Limb (tissue), 2 donors: ENCODE data around the gene CXCR2.

Experiments used
- DNase-seq, 2 donors: peaks; one replicate each; pipeline ENCODE4 v3.0.0-alpha.2; 2016; ENCODE audit errors: extremely low spot score in 2 of 2

Gene CXCR2

GRCh38 chr2:218180467-218181114 lies 54.8 kb downstream of the CXCR2 start:
- DNase-seq: no peak

- DNase-seq: peak in 1 of 2 donors; percentile 17
These were observed 58.5 kb downstream of the CXCR2 start for GRCh38 chr2:218184331-218184730.

- DNase-seq: peak; percentile 47 to 59
These were observed 60.5 kb downstream of the CXCR2 start for GRCh38 chr2:218186355-218186766.
